ENCODE measurements around the gene MIEF1.
"Not testable (repeated sequence)": the region's sequence is repeated elsewhere in the genome, so short reads cannot be mapped to it uniquely, and the experiment has no call there.

The MIEF1 gene

DNA sequence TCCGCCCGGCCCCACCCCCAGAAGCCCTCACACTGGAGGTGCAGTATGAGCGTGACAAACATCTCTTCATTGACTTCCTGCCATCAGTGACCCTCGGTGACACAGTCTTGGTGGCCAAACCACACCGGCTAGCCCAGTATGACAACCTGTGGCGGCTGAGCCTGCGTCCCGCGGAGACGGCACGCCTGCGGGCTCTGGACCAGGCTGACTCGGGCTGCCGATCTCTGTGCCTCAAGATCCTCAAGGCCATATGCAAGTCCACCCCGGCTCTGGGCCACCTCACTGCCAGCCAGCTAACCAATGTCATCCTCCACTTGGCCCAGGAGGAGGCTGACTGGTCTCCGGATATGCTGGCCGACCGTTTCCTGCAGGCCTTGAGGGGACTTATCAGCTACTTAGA lies 11.7 kb downstream of the MIEF1 start:
- DNase-seq (ENCODE audit: low spot score): no peak

DNA sequence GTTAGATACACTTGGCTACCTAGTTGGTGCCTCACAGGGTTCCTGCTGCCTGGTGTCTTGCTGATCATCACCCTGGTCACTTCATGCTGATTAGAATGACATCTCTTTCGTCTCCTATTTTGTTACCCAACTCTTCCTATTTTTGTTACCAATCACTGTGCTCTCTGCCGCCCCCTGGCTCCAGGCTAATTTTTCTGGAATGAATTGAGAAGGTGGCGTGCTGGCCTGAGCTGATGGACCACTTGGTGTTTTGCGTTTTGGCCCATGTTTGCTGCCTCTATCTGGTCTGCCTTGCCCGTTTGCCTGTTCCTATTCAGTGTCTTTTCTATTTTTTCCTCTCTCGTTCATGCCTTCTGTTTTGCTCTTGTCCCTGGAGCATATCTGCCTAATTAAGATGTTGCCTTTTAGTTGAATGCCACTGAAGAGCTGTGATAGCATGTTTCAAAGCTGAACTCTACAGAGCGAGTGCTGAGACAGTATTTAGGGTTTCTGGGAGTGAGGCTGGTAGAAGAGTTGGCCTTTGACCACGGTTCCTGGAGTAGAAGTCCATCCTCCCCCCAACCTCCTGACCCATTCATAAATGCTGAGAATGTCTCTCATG lies 12.4 kb downstream of the MIEF1 start:
- DNase-seq (ENCODE audit: low spot score): no peak

DNA sequence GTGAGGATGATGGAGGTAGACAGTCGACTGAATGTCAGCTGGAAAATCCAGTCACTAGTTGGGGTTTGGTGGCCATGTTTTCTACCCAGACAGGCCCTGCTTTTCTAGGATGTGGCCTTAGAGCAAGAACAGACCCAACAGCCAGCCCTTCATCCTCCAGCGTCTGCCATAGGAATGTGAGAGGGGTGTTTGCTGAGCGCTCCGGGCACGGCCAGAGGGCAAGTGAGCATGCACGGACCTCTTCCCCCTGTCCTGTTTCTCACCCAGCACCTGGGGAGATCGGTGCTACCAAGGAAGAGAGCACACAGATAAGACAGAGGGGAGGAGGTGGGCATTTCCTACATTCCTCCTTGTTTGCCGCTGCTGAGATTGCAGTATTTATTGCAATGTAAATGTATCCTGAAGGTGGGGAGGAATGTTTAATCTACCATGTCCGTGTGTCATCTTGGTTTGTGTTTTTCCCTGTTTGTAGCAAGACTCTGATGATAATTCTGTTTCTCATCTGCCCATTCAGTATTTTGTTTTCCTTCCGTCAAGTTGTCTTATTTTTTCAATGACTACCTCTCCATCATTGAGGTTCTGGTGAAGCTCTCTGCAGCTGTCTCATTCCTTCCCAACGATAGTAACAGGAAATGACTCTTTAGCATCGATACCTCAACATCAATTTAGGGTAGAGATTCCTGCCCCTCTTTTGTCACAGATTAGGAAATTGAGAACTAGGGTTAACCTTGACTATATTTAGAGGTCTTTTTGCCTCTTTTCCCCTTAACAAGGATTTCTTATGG lies 13.4 kb downstream of the MIEF1 start:
- no peak for DNase-seq (ENCODE audit: low spot score)

DNA sequence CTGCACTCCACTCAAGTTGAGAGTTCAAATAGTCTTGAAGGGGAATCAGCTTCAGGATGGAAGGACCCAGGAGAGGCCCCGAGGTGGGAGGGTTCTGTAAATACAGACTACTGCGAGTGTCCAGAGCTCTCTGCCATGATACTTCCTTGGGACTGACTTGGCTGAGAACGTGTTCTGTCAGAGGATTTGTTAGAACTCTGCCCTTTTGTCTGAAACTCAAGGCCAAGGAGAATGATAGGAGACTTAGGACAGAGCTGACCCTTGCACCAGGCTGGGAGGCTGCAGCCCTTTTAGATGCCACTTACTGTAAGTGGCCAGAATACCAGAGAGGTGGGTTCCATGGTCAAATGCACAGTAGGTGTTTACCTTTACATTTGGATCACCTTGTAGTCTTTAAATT lies 15.4 kb downstream of the MIEF1 start:
- DNase-seq (ENCODE audit: low spot score): no peak

DNA sequence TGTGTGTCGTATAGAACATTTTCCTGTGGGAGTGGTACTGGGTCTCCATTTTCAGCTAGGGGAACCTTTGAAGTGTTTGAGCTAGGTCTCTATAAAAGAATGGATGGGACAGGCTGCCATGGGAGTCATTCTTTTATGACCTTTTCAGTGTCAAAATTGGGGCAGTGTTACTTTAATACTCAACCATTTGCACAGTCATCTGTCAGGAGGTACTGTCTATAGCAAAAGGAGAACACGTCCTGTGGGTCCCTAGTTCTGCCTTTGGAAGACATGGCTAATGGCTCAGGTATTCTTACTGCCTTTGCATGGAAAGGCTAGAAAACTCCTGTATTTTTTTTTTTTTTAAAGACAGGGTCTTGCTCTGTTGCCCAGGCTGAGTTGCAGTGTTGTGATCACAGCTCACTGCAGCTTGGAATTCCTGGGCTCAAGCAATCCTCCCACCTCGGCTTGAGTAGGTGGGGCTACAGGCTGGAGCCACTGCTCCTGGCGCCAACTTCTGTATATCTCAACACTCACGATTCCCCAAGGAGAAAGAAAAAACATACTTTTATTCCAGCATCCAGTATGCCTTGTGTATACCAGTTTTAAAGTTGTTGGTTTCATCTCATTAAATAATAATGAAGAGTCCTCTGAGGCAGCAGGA lies 16.2 kb downstream of the MIEF1 start:
- no peak for DNase-seq (ENCODE audit: low spot score)

DNA sequence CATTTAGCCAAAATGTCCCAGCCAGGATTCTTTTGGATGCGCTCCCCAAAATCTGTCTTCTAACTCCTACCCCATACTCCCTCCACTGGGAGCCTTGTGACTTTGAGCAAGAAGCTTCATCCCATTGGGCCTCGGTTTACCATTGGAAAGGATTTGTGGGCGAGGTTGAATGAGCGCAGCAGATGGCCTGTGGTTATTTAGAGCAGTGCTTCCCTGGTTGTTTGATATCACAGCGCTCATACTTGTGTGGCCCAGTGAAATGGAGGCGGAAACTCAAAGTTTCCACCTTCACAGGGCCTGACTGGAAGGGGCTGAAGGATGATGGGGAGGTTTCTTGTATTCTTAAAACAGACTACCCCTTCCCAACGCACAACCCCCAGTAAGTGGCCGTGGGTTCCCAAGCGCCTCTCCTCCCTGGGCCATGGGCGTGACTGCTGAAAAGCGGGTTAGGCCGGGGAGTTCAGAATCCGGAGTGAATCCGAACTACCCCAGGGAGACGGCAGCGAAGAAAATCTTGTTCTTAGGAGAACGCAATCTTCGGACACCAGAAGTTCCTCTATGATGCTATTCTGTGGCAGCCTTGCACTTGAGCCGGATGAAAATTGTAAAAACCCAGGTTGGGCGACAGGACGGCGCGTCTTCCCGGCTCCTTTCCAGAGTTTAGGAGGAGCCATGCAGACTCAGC lies 17.0 kb downstream of the MIEF1 start:
- no peak for DNase-seq (ENCODE audit: low spot score)

DNA sequence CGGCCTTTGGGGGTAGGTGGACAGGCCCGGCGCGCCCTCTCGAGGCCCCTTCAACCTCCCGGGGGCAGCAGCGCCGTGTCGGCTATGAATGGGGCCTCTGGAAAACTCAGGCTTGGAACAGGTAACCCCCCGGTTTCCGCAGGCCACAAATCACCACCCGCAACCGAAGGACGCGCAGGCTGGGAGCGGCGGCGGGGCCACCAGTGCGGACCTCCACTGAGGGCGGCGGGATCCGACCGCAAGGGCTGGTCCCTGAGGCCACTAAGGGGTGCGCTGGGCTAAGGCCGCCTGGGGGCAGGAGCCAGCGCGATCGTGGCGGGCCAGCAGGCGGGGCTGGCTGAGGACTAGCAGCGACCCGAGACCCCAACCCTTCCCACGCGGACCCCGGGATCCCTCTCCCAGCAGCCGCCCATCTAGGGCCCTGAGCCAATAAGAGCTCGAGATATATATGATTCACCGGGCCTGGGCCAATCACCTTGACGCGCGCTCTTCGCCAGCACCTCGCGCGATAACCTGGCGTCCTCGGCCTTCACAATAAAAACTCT lies 17.7 kb downstream of the MIEF1 start:
- peak; percentile 93 for DNase-seq (ENCODE audit: low spot score)

DNA sequence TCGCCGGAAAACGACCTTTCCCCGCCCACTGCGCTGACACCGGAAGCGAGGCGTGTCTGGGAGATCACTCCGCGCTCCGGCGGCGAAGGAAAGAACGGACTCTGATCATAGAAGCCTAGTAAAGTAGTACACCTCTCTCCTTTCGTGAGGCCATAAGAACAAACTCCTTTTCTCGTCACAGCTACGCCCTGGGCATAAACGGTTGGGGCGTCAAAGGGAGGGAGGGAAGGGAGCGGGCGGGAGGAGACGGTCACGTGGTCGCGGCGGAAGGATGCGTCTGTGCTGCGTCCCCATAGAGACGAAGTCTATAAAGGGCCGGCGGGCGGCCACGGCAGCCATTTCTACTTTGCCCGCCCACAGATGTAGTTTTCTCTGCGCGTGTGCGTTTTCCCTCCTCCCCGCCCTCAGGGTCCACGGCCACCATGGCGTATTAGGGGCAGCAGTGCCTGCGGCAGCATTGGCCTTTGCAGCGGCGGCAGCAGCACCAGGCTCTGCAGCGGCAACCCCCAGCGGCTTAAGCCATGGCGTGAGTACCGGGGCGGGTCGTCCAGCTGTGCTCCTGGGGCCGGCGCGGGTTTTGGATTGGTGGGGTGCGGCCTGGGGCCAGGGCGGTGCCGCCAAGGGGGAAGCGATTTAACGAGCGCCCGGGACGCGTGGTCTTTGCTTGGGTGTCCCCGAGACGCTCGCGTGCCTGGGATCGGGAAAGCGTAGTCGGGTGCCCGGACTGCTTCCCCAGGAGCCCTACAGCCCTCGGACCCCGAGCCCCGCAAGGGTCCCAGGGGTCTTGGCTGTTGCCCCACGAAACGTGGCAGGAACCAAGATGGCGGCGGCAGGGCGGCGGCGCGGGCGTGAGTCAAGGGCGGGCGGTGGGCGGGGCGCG lies 18.4 kb downstream of the MIEF1 start, which contains the start of gene ATF4:
Gene ATF4, plus strand, starts transcription at position 337 of the 880 bp plus-strand sequence. CDS start 884 bp downstream, outside the sequence.
- peak; percentile 87 for DNase-seq (ENCODE audit: low spot score)

DNA sequence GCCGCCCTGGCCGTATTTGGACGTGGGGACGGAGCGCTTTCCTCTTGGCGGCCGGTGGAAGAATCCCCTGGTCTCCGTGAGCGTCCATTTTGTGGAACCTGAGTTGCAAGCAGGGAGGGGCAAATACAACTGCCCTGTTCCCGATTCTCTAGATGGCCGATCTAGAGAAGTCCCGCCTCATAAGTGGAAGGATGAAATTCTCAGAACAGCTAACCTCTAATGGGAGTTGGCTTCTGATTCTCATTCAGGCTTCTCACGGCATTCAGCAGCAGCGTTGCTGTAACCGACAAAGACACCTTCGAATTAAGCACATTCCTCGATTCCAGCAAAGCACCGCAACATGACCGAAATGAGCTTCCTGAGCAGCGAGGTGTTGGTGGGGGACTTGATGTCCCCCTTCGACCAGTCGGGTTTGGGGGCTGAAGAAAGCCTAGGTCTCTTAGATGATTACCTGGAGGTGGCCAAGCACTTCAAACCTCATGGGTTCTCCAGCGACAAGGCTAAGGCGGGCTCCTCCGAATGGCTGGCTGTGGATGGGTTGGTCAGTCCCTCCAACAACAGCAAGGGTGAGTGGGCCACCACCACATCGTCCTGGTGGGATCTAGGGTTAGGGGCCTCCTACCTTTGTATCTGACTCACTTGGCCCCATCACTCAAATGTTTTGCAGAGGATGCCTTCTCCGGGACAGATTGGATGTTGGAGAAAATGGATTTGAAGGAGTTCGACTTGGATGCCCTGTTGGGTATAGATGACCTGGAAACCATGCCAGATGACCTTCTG lies 19.2 kb downstream of the MIEF1 start:
- DNase-seq (ENCODE audit: low spot score): not testable (repeated sequence)

DNA sequence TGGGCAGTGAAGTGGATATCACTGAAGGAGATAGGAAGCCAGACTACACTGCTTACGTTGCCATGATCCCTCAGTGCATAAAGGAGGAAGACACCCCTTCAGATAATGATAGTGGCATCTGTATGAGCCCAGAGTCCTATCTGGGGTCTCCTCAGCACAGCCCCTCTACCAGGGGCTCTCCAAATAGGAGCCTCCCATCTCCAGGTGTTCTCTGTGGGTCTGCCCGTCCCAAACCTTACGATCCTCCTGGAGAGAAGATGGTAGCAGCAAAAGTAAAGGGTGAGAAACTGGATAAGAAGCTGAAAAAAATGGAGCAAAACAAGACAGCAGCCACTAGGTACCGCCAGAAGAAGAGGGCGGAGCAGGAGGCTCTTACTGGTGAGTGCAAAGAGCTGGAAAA lies 20.0 kb downstream of the MIEF1 start:
- not testable (repeated sequence) for DNase-seq (ENCODE audit: low spot score)

DNA sequence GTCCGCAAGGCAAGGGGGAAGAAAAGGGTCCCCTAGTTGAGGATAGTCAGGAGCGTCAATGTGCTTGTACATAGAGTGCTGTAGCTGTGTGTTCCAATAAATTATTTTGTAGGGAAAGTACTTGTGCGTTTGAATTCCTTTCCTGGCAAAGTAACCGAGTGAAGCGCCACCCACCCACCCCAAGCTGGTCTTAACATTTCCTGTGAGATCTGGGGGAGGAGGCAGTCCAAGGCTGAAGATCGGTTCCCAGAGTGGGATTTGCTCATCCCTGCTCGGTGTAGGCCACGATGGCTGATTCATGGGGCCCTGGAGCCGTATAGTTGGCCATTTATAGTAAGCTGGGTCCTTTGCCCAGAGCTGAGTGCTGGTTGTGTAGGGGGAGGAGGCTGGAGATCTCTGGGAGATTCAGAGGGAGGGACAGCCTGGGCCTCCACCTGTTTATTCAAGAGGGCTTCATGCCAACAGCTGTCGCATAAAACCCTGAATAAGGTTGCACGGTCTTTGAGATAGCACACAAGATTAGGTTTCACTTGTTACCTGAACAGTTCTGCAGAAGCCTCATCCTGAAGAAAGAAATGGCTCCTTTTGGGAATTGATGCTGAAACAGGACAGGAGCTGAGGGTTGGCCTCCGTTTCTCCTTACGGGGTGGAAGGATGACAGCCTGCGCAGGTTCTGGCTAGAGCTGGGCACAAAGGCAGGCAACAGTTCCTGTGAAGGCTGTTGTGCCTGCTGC lies 20.6 kb downstream of the MIEF1 start:
- no peak for DNase-seq (ENCODE audit: low spot score)

DNA sequence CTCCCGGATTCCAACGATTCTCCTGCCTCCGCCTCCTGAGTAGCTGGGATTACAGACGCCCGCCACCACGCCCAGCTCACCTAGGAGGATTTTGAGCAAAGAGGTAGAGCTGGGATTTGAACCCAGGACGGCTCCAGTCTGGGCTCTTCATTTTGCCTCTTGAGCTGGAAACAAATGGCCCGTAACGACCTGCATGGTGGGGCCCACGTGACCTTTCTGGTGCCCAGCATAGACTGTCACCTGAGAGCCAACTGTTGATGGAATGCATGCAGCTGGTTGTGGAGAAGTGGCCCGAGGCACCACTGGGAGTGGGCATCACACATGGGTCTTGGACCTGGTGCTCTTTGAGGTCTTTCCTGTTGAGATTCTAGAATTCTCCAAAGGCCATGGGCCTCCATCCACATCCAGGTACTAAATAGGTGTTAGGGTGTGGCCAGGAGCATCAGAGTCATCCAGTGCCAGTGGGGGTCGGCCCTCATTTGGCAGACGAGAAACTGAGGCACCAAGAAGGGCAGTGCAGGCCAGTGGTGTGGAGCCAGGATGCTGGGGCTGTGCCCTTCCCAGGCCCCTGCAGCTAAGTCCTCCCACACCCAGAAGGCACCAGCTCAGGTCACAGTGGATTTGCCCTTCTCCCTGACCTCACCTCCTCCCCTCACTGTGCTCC lies 22.1 kb downstream of the MIEF1 start:
- no peak for DNase-seq (ENCODE audit: low spot score)

DNA sequence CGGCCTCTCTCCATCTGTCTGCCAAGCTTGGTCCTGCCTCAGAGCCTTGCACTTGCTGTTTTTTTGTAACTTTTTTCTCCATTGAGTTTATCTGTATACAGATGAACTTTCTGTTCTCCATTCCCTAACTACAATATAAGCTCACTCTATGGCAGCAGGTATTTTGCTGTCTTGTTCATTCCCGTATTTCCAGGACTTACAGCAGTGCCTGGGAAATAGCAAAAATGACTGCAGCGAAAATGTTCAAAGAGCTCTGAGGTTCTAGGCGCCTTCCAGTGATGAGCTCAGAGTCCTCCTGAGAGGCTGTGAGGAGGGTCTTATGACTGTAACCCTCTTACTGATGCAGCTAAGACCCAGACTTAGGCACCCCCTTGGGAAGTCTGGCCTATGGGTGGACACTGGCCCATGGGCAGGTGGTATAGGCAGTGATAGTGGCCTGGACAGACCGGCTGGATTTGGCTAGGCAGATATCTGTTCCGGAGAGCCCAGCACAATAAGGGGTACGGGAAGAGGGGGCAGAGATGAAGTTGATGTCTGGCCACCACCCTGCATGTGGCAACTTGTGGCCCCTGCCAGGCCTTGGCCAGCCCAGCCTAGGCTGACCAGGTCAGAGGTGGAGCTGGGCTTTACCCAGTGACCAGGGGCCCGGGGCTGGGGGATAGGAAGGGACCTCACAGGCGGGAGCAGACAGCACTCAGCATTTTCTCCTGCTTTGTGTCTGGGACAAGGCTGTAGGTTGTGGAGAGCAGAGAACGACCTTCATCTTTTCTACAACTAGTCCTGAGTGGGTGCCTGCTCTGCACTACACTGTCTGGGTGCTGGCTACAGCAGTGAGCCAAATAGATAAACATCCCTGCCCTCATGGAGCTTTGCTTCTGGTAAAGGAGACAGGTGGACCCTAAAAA lies 22.9 kb downstream of the MIEF1 start:
- no peak for DNase-seq (ENCODE audit: low spot score)

DNA sequence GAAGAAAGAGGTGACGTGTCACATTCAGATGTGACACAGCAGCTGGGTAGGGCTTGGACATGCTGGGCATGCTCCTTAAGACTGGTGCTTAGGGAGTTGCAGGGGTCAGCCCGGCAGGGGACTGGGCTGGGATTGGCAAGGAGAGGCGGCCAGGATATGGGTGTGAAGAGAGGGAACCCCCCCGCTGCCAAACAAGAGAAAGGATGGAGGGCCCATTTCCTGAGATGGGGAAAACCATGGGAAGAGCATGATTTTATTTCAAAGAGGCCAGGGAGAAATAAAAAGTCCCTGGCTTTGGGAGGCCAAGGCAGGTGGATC lies 23.5 kb downstream of the MIEF1 start:
- DNase-seq (ENCODE audit: low spot score): no peak

DNA sequence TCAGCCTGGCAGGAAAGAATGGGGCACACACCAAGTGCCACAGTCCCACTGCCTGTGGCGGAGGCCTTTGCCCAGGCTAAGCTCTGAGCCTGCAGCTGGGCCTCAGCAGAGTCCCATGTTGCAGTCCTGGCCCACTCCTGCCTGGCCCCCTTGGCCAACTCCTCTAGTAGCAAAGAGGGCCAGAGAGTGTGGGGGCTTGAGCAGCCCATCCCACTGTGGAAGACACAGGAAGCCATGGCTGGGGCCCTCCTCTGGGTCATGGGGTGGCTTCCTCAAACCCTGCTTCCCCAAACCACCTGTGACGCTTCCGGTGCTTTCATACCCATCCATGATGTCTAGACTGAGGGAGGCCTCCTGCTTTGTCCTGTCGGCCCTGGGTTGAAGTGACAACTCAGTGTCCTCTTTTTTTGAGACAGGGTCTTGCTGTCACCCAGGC lies 24.7 kb downstream of the MIEF1 start:
- no peak for DNase-seq (ENCODE audit: low spot score)

DNA sequence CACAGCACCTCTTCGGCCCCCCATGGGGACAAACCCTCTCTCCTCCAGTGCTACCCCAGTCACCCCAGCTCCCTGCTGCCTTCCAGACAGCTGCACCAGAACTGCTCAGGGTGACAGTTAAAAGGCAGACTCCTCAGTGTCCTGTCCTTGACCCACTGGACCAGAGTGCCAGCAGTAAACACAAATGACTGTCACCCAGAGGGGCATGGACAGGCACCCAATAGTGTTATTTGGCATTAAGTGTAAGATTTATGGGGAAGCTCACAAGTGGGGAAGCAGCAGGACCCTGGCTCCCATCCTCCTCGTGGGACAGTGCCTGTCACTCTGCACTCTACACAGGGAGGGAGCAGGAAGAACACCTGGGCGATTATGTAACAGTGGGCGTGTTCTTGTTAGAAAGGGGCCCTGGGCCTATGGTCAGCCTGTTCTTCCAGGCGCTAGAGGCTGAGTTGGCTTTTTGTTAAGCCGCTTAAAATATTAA lies 25.4 kb downstream of the MIEF1 start:
- DNase-seq (ENCODE audit: low spot score): no peak

DNA sequence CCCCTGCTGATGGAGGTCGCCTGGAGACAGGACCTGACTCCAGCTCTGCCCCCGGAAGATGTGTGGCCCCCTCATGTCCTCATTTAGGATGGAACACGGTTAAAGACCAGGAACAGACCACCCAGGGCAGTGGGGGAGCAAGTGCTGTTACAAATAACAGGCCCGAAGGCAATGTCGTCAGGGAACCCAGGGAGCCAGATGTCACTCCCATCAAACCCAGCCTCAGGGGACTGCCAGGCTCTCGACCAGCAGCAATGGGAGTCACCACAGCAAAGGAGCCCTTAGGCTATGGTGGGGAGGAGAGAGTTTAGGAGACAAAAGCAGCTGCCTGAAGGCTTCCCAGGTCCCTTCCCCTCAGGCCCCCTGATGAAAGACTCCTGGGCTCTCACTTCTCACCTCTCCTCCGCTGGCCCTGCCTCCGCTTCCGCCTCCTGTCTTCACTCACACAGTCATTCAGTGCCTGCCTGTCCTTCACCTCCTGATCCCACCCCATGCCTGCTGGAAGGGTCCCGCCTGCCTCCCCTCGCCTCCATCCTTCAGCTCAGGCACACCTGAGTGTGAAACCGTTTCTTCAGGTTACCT lies 26.1 kb downstream of the MIEF1 start:
- no peak for DNase-seq (ENCODE audit: low spot score)

Measured in putamen (tissue), 1 donor.